Astrocyte of the spinal cord (primary cell): ENCODE measurements around the gene CCL22.

ENCODE experiments used
- DNase-seq: peaks from one replicate; pipeline ENCODE4 v3.0.0; 2011; ENCODE audit warnings: low read depth, low spot score
- H3K4me3 ChIP-seq: 2 replicates; pipeline ENCODE4 v1.5.1; 2011; ENCODE audit warnings: low read depth, mild to moderate bottlenecking, low read length, moderate library complexity
- CTCF ChIP-seq: IDR thresholded peaks from 2 replicates; pipeline ENCODE4 v1.5.1; 2012; ENCODE audit warnings: low read depth, mild to moderate bottlenecking, low read length, inconsistent platforms
- in situ Hi-C: cut with HindIII; loops from 2 replicates; pipeline ENCODE4 v1.10.0; 2017; ENCODE audit warnings: low sequenced_read_pairs

CCL22 gene

GRCh38 chr16:57381791-57382534, 23.4 kb downstream of the CCL22 start:
- no peak for TF ChIP-seq CTCF
- in situ Hi-C loops = no loop called here
- DNase-seq = no peak
- no peak overlapping the region for H3K4me3 ChIP-seq

- no peak for TF ChIP-seq CTCF
- in situ Hi-C loops = no loop called here
- H3K4me3 ChIP-seq = no peak overlapping the region
- no peak for DNase-seq
These were observed 24.1 kb downstream of the CCL22 start for GRCh38 chr16:57382535-57383275.

GRCh38 chr16:57383276-57384247, 25.0 kb downstream of the CCL22 start:
- TF ChIP-seq CTCF = no peak
- in situ Hi-C loops = no loop called here
- no peak overlapping the region for H3K4me3 ChIP-seq
- peak; percentile 50 for DNase-seq

- TF ChIP-seq CTCF = no peak
- in situ Hi-C loops = no loop called here
- no peak for DNase-seq
- no peak overlapping the region for H3K4me3 ChIP-seq
These were observed 25.9 kb downstream of the CCL22 start for GRCh38 chr16:57384248-57385070.

- DNase-seq = no peak
- TF ChIP-seq CTCF = no peak
- H3K4me3 ChIP-seq = no peak overlapping the region
- in situ Hi-C loops = no loop called here
These were observed 26.5 kb downstream of the CCL22 start for GRCh38 chr16:57385083-57385482.
